AG08395 (cell line): ENCODE results near the gene CEP170B.
"Not testable (repeated sequence)": the region's sequence is repeated elsewhere in the genome, so short reads cannot be mapped to it uniquely, and the experiment has no call there.

ENCODE experiments used
- DNase-seq: peaks from one replicate; pipeline ENCODE4 v3.0.0; 2012; ENCODE audit warnings: mixed read lengths, low spot score

CEP170B gene

GRCh38 chr14:104865081-104865630 lies at the start of gene CEP170B:
CEP170B (plus strand) TSS chr14:104865268; CDS start chr14:104868451, 3,183 bp downstream.
- peak; percentile 90 for DNase-seq

- DNase-seq = no peak
These were observed 48.5 kb upstream of the CEP170B start for GRCh38 chr14:104816616-104816884.

DNA sequence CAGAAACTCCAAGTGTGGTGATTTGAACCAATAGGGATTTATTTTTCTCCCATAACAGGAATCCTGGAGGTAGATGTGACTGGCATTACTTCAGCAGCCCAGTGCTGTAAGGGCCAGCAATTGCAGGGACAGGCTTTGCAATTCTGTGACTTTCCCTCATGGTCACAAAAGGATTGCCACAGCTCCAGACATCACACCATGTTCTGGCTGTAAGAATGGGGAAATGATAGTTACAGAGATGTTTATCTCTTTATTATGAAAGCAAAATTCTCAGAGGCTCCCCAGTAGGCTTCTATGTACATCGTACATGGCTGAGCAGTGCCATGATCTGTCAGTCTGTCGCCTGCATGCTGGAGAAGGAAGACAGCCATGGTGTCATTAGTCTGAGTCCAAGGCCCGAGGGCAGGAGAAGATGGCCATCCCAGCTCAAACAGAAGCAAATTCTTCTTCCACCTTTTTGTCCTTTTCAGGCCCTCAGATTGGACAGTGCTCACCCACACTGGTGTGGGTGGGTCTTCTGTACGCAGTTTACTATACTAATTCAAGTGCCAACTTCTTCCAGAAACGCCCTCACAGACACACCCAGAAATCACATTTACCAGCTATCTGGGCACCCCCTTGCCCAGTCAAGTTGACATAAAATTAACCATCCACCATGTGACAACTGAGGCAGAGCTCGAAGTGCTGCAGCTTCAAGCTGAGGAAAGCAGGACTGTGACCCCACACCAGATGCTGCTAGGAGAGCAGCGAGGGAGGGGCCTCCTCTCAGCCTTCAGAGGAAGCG lies 46.9 kb upstream of the CEP170B start:
- no peak for DNase-seq

- DNase-seq = no peak
These were observed 46.3 kb upstream of the CEP170B start for GRCh38 chr14:104818714-104819161.

GRCh38 chr14:104819361-104819781 lies 45.7 kb upstream of the CEP170B start:
- no peak for DNase-seq

DNA sequence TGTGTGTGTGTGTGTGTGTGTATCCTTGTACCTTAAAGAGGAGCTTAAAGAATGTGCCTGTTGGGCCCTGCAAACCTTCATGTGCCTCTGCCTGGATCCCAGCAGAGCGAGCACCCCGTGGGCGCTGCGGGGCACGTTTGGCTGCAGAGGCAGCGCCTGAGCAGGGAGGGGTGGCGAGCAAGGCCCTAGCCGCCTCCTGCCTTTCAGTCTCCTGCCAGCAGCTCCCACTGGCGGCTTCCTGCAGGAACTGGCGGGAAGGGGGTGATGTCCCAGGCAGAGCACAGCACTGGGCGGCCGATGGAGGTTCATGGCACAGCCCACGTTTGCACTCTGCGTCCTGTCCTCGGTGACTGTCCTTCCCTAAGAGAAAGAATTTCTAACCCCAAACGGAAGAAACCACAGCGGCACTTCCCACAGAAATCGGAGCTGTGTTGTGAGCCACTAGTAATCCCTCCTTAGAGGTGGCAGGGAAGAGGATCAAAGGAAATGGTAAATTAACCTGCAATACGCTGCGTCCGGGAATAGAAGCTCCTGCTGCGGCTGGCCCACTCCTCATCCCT lies 44.3 kb upstream of the CEP170B start:
- DNase-seq = peak; percentile 76

DNA sequence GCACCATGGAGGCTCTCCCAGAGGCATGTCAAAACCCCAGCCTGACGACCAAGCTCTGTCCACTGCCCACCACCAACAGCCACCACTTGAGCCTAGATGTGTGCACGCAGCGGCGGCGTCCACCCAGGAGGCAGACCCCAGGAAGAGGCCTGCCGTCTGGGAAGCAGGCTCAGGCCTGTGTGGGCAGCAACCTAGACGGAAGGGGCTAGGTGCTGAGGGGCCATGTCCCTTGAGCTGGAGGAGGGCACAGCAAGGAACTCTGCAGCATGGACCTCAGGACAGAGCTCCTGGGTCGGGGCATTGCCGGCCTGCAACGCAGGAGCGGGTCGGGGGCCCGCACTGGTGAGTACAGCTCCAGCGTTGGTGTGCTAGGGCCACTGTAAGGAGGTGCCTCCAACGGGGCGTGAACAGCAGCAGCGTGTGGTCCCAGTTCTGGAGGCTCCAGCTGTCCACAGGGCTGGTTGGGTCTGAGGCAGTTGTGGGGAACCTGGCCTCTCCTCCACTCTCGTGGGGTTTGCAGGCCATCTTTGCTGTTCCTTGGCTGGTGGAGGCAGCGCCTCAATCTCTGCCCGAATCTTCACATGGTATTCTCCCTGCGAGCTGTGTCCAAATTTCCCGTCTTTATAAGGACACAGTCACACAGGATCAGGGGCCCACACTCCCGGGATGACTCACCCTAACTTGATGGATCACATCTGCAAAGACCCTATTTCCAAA lies 43.7 kb upstream of the CEP170B start:
- no peak for DNase-seq

- DNase-seq = no peak
These were observed 43.0 kb upstream of the CEP170B start for GRCh38 chr14:104821971-104822608.

GRCh38 chr14:104822821-104823615 lies 42.0 kb upstream of the CEP170B start:
- no peak for DNase-seq

GRCh38 chr14:104824353-104824997 lies 40.6 kb upstream of the CEP170B start:
- DNase-seq = no peak

DNA sequence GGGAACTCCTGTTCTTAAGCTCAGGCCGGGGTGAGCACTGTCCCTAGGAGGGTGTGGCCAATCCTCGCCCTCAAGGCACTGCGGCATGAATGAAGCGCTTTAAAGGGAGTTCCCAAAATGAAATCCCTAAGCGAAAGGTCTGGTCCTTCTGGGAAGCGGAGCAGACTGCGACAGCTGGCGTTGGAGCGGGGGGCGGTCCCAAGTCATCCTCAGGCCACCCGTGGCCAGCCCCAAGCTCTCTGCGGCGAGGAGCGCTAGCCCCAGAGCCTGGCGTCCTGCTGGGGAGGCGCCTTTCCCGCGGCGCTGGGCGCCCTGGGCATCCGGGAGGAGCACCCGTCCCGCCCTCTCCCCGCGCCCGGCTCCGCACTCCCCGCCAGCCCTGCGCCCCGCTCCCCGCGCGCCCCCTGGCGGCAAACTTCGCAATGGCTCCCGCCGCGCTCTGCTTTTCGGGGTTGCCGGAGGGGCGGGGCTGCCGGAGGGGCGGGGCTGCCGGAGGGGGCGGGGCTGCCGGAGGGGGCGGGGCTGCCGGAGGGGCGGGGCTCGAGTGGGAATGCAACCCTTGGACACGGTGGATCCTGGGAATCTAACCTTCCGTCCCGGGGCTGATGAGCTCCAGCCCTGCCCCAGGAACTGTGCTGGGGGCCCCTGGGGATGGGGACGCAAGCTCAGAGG lies 38.7 kb upstream of the CEP170B start:
- DNase-seq = peak; percentile 93

GRCh38 chr14:104826861-104827176 lies 38.2 kb upstream of the CEP170B start:
- DNase-seq = no peak

GRCh38 chr14:104827177-104828055 lies 37.7 kb upstream of the CEP170B start:
- peak; percentile 56 for DNase-seq

DNA sequence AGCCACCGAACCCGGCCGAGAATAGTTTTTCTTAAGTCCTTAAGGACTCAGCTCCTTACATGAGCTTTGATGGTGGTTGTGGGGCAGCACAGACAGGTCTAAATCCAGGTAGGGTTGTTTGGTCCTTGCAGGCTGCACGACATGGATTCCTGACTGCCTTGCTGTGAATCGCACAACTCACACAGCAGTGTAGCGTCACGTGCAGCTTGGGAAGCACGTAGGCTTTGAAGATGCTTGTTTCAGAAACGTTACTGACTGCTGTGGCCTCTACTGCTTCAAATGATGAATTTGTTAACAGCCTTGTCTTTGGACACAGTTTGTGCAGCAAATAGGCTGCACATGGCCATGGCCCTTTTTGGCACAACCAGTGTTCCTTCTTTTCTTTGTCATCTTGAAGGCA lies 34.3 kb upstream of the CEP170B start:
- no peak for DNase-seq

GRCh38 chr14:104836171-104836935 lies 28.7 kb upstream of the CEP170B start:
- DNase-seq = not testable (repeated sequence)

- no peak for DNase-seq
These were observed 23.3 kb upstream of the CEP170B start for GRCh38 chr14:104841730-104842129.

DNA sequence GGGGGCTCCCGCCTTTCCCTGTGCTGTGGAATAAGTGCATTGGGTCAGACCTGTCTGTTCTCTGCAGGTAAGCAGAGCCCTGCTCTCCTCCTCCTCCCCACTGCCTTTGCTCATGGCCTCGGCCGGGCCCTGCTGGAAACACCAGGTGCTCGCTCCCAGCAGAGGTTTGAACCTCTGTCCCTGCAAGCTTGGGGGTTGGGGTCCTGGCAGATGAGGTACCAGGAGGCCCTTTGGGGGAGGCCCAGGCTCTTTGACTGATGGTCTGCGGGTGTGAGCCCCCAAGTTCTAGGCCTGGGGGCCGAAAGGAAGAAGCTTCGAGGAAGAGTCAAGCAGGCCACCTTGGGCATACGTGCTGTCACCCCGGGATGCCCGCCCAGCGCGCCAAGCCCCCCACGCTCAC lies 22.1 kb upstream of the CEP170B start:
- DNase-seq = no peak

GRCh38 chr14:104843442-104844305 lies 21.4 kb upstream of the CEP170B start:
- DNase-seq = no peak
